ENCODE measurements around the gene SDK1.

SDK1 gene

GRCh38 chr7:3564231-3564630 lies 263.2 kb downstream of the SDK1 start:
- TF ChIP-seq CTCF (IDR thresholded peaks at IDR 0.05; ENCODE audit: poor library complexity, severe bottlenecking), result no peak
- H3K27me3 ChIP-seq (ENCODE audit: insufficient read depth, poor library complexity, severe bottlenecking), result no peaks in the 10 kb centered on the region
- no peaks in the 10 kb centered on the region for H3K36me3 ChIP-seq (ENCODE audit: low read depth)
- no peak overlapping the region for H3K4me3 ChIP-seq (ENCODE audit: severe bottlenecking)
- no peak for ATAC-seq (ENCODE audit: low read depth)
- H3K4me1 ChIP-seq (ENCODE audit: insufficient read depth, poor library complexity, severe bottlenecking), result peaks cover 11% of the 10 kb centered on the region
- H3K9me3 ChIP-seq (ENCODE audit: severe bottlenecking), result no peaks in the 10 kb centered on the region
- no peak overlapping the region for H3K27ac ChIP-seq (ENCODE audit: poor library complexity, severe bottlenecking)
- no peak for DNase-seq (ENCODE audit: low spot score)

- H3K27me3 ChIP-seq (ENCODE audit: insufficient read depth, poor library complexity, severe bottlenecking), result no peaks in the 10 kb centered on the region
- H3K9me3 ChIP-seq (ENCODE audit: severe bottlenecking), result no peaks in the 10 kb centered on the region
- no peaks in the 10 kb centered on the region for H3K36me3 ChIP-seq (ENCODE audit: low read depth)
- H3K4me3 ChIP-seq (ENCODE audit: severe bottlenecking), result no peak overlapping the region
- H3K4me1 ChIP-seq (ENCODE audit: insufficient read depth, poor library complexity, severe bottlenecking), result no peaks in the 10 kb centered on the region
- ATAC-seq (ENCODE audit: low read depth) (no peak), DNase-seq (ENCODE audit: low spot score) (no peak)
- no peak for TF ChIP-seq CTCF (IDR thresholded peaks at IDR 0.05; ENCODE audit: poor library complexity, severe bottlenecking)
- no peak overlapping the region for H3K27ac ChIP-seq (ENCODE audit: poor library complexity, severe bottlenecking)
Measured at GRCh38 chr7:3568516-3568915, 267.5 kb downstream of the SDK1 start.

- no peak for TF ChIP-seq CTCF (IDR thresholded peaks at IDR 0.05; ENCODE audit: poor library complexity, severe bottlenecking)
- Histone ChIP-seq H3K36me3 (ENCODE audit: low read depth) (no peaks in the 10 kb centered on the region), H3K27me3 (ENCODE audit: insufficient read depth, poor library complexity, severe bottlenecking) (no peaks in the 10 kb centered on the region)
Measured at GRCh38 chr7:3569643-3570042, 268.6 kb downstream of the SDK1 start.

GRCh38 chr7:3573151-3573550 lies 272.1 kb downstream of the SDK1 start:
- no peak for DNase-seq (ENCODE audit: low spot score)
- H3K27me3 ChIP-seq (ENCODE audit: insufficient read depth, poor library complexity, severe bottlenecking), result no peaks in the 10 kb centered on the region
- no peak for ATAC-seq (ENCODE audit: low read depth)
- no peak for TF ChIP-seq CTCF (IDR thresholded peaks at IDR 0.05; ENCODE audit: poor library complexity, severe bottlenecking)
- H3K4me3 ChIP-seq (ENCODE audit: severe bottlenecking), result no peak overlapping the region
- no peaks in the 10 kb centered on the region for H3K9me3 ChIP-seq (ENCODE audit: severe bottlenecking)
- no peaks in the 10 kb centered on the region for H3K36me3 ChIP-seq (ENCODE audit: low read depth)
- no peak overlapping the region for H3K27ac ChIP-seq (ENCODE audit: poor library complexity, severe bottlenecking)
- no peaks in the 10 kb centered on the region for H3K4me1 ChIP-seq (ENCODE audit: insufficient read depth, poor library complexity, severe bottlenecking)

More at GRCh38 chr7:3569643-3570042, 268.6 kb downstream of the SDK1 start:
- DNase-seq (ENCODE audit: low spot score) (no peak), ATAC-seq (ENCODE audit: low read depth) (no peak)
- Histone ChIP-seq H3K4me3 (ENCODE audit: severe bottlenecking) (no peak overlapping the region), H3K27ac (ENCODE audit: poor library complexity, severe bottlenecking) (no peak overlapping the region), H3K4me1 (ENCODE audit: insufficient read depth, poor library complexity, severe bottlenecking) (no peaks in the 10 kb centered on the region), H3K9me3 (ENCODE audit: severe bottlenecking) (no peaks in the 10 kb centered on the region)

- Histone ChIP-seq H3K4me1 (ENCODE audit: insufficient read depth, poor library complexity, severe bottlenecking) (no peaks in the 10 kb centered on the region), H3K36me3 (ENCODE audit: low read depth) (no peaks in the 10 kb centered on the region), H3K4me3 (ENCODE audit: severe bottlenecking) (no peak overlapping the region), H3K9me3 (ENCODE audit: severe bottlenecking) (no peaks in the 10 kb centered on the region), H3K27ac (ENCODE audit: poor library complexity, severe bottlenecking) (no peak overlapping the region), H3K27me3 (ENCODE audit: insufficient read depth, poor library complexity, severe bottlenecking) (no peaks in the 10 kb centered on the region)
- TF ChIP-seq CTCF (IDR thresholded peaks at IDR 0.05; ENCODE audit: poor library complexity, severe bottlenecking), result no peak
- DNase-seq (ENCODE audit: low spot score), result no peak
- no peak for ATAC-seq (ENCODE audit: low read depth)
Measured at GRCh38 chr7:3574386-3574785, 273.3 kb downstream of the SDK1 start.

All from RWPE2 (cell line).